NCI-H446 treated with DMSO at 0.1 percent for 48 hours (cell line): ENCODE results near the gene IL1R2.
"Not testable (repeated sequence)": the region's sequence is repeated elsewhere in the genome, so short reads cannot be mapped to it uniquely, and the experiment has no call there.

Experiments used
- DNase-seq: peaks from one replicate; lab custom pipeline; 2025; lab: John Stamatoyannopoulos, UW

Gene IL1R2

GRCh38 chr2:102061962-102062795, 70.4 kb downstream of the IL1R2 start:
- DNase-seq = no peak

- DNase-seq = no peak
Observed at GRCh38 chr2:102062802-102063201, 71.0 kb downstream of the IL1R2 start.

- no peak for DNase-seq
Observed at GRCh38 chr2:102063487-102063911, 71.7 kb downstream of the IL1R2 start.

GRCh38 chr2:102063941-102064678, 72.3 kb downstream of the IL1R2 start:
- DNase-seq = no peak

- no peak for DNase-seq
Observed at GRCh38 chr2:102064679-102065674, 73.2 kb downstream of the IL1R2 start.

- DNase-seq = no peak
Observed at GRCh38 chr2:102065675-102066252, 74.0 kb downstream of the IL1R2 start.

GRCh38 chr2:102066554-102066953, 74.8 kb downstream of the IL1R2 start:
- no peak for DNase-seq

- not testable (repeated sequence) for DNase-seq
Observed at GRCh38 chr2:102068126-102068525, 76.4 kb downstream of the IL1R2 start.

GRCh38 chr2:102069311-102069974, 77.7 kb downstream of the IL1R2 start:
- DNase-seq = no peak

- DNase-seq = no peak
Observed at GRCh38 chr2:102070058-102070642, 78.4 kb downstream of the IL1R2 start.

GRCh38 chr2:102072741-102073140, 81.0 kb downstream of the IL1R2 start:
- DNase-seq = no peak

GRCh38 chr2:102073168-102073724, 81.5 kb downstream of the IL1R2 start:
- DNase-seq = no peak

GRCh38 chr2:102074152-102074783, 82.5 kb downstream of the IL1R2 start:
- DNase-seq = no peak

GRCh38 chr2:102075479-102075878, 83.7 kb downstream of the IL1R2 start:
- DNase-seq = no peak

- DNase-seq = no peak
Observed at GRCh38 chr2:102076512-102076911, 84.8 kb downstream of the IL1R2 start.
